H9 (cell line): Measurements from ENCODE around the gene ATP7B. TPM values are rescaled to one million over a fixed set of nuclear protein-coding genes. Genes with fewer than 3 reads are reported as not detected.

ENCODE experiments used
- DNase-seq: peaks from one replicate; pipeline ENCODE4 v3.0.0-alpha.2; 2017
- H2AFZ ChIP-seq: one replicate; pipeline ENCODE4 v1.6.1; 2013; ENCODE audit warnings: mild to moderate bottlenecking, low read length, control low read depth, moderate library complexity
- H2AK5ac ChIP-seq: 2 replicates; pipeline ENCODE4 v1.6.1; 2013; ENCODE audit warnings: low read length, control low read depth, mixed read lengths; ENCODE audit not compliant: insufficient read length
- H2BK120ac ChIP-seq: one replicate; pipeline ENCODE4 v1.6.1; 2013; ENCODE audit warnings: low read depth, mild to moderate bottlenecking, low read length, control low read depth, inconsistent platforms; ENCODE audit not compliant: poor library complexity, severe bottlenecking
- H2BK12ac ChIP-seq: 2 replicates; pipeline ENCODE4 v1.6.1; 2013; ENCODE audit warnings: low read length, control low read depth, mixed read lengths, low read depth; ENCODE audit not compliant: insufficient read length
- H2BK15ac ChIP-seq: 2 replicates; pipeline ENCODE4 v1.6.1; 2013; ENCODE audit warnings: low read depth, low read length, control low read depth
- H2BK20ac ChIP-seq: one replicate; pipeline ENCODE4 v1.6.1; 2013; ENCODE audit warnings: low read depth, mild to moderate bottlenecking, low read length, control low read depth, inconsistent platforms; ENCODE audit not compliant: poor library complexity, severe bottlenecking
- H2BK5ac ChIP-seq: 2 replicates; pipeline ENCODE4 v1.6.1; 2013; ENCODE audit warnings: low read length, control low read depth, mixed read lengths; ENCODE audit not compliant: insufficient read length
- H3K14ac ChIP-seq: 2 replicates; pipeline ENCODE4 v1.6.1; 2013; ENCODE audit warnings: low read length, control low read depth; ENCODE audit not compliant: insufficient read depth
- H3K18ac ChIP-seq: 2 replicates; pipeline ENCODE4 v1.6.1; 2013; ENCODE audit warnings: low read depth, mild to moderate bottlenecking, mixed read lengths, low read length, control low read depth; ENCODE audit not compliant: insufficient read length
- H3K23ac ChIP-seq: 2 replicates; pipeline ENCODE4 v1.6.1; 2013; ENCODE audit warnings: low read length, control low read depth, mixed read lengths, low read depth; ENCODE audit not compliant: insufficient read length
- H3K23me2 ChIP-seq: 2 replicates; pipeline ENCODE4 v1.6.1; 2013; ENCODE audit warnings: low read depth, mild to moderate bottlenecking, mixed read lengths, low read length, control low read depth; ENCODE audit not compliant: insufficient read length, poor library complexity, severe bottlenecking
- H3K27ac ChIP-seq: 2 replicates; pipeline ENCODE4 v1.5.1; 2013; ENCODE audit warnings: low read length, control low read depth, mixed read lengths, low read depth; ENCODE audit not compliant: insufficient read length
- H3K27me3 ChIP-seq: 2 replicates; pipeline ENCODE4 v1.6.1; 2013; ENCODE audit warnings: low read length, control low read depth, inconsistent platforms; ENCODE audit not compliant: insufficient read depth
- H3K4ac ChIP-seq: 2 replicates; pipeline ENCODE4 v1.6.1; 2013; ENCODE audit warnings: low read depth, mild to moderate bottlenecking, control low read depth, inconsistent platforms, low read length, moderate library complexity
- H3K4me1 ChIP-seq: 2 replicates; pipeline ENCODE4 v1.6.1; 2013; ENCODE audit warnings: low read length, control low read depth, inconsistent platforms; ENCODE audit not compliant: insufficient read depth
- H3K4me2 ChIP-seq: 2 replicates; pipeline ENCODE4 v1.6.1; 2013; ENCODE audit warnings: low read length, control low read depth, mixed read lengths; ENCODE audit not compliant: insufficient read length, insufficient read depth
- H3K56ac ChIP-seq: 2 replicates; pipeline ENCODE4 v1.6.1; 2013; ENCODE audit warnings: low read depth, mild to moderate bottlenecking, mixed read lengths, low read length, control low read depth; ENCODE audit not compliant: insufficient read length
- H3K79me1 ChIP-seq: 2 replicates; pipeline ENCODE4 v1.6.1; 2013; ENCODE audit warnings: low read depth, mild to moderate bottlenecking, moderate library complexity, low read length, control low read depth, inconsistent platforms; ENCODE audit not compliant: insufficient read depth, poor library complexity, severe bottlenecking
- H3K79me2 ChIP-seq: 2 replicates; pipeline ENCODE4 v1.6.1; 2013; ENCODE audit warnings: low read length, control low read depth, inconsistent platforms; ENCODE audit not compliant: insufficient read depth
- H3K9ac ChIP-seq: 2 replicates; pipeline ENCODE4 v1.6.1; 2013; ENCODE audit warnings: low read length, control low read depth, mixed read lengths; ENCODE audit not compliant: insufficient read length; ENCODE audit errors: extremely low read depth
- H3K9me3 ChIP-seq: one replicate; pipeline ENCODE4 v1.6.1; 2013; ENCODE audit warnings: low read depth, low read length, inconsistent platforms; ENCODE audit not compliant: control insufficient read depth
- H3T11ph ChIP-seq: one replicate; pipeline ENCODE4 v1.6.1; 2013; ENCODE audit warnings: mild to moderate bottlenecking, low read length, control low read depth, inconsistent platforms
- H4K20me1 ChIP-seq: one replicate; pipeline ENCODE4 v1.6.1; 2013; ENCODE audit not compliant: control insufficient read depth, insufficient read length, insufficient read depth
- H4K5ac ChIP-seq: 2 replicates; pipeline ENCODE4 v1.6.1; 2013; ENCODE audit warnings: low read depth, mild to moderate bottlenecking, mixed read lengths, low read length, control low read depth; ENCODE audit not compliant: insufficient read length
- H4K8ac ChIP-seq: replicated peaks from 2 replicates; pipeline ENCODE4 v1.6.1; 2013; ENCODE audit warnings: low read length, control low read depth, mixed read lengths, low read depth; ENCODE audit not compliant: insufficient read length
- H4K91ac ChIP-seq: 2 replicates; pipeline ENCODE4 v1.6.1; 2013; ENCODE audit warnings: low read depth, mild to moderate bottlenecking, moderate library complexity, mixed read lengths, low read length, control low read depth; ENCODE audit not compliant: insufficient read length
- H3K27ac Mint-ChIP-seq, 3 experiments: 2 replicates in 2 of 3; 3 replicates in 1 of 3; pipeline ENCODE4 v1.8.0; 2020 to 2021; ENCODE audit warnings: mixed read lengths in 3 of 3, mild to moderate bottlenecking in 1 of 3, moderate library complexity in 1 of 3
- H3K27me3 Mint-ChIP-seq: 2 replicates; pipeline ENCODE4 v1.8.0; 2021; ENCODE audit warnings: low read depth, mild to moderate bottlenecking, moderate library complexity, mixed read lengths
- H3K36me3 Mint-ChIP-seq, 3 experiments: 2 replicates in 2 of 3; 3 replicates in 1 of 3; pipeline ENCODE4 v1.8.0; 2020 to 2021; ENCODE audit warnings: low read depth in 3 of 3, mixed read lengths in 3 of 3; ENCODE audit not compliant: insufficient read depth in 1 of 3
- H3K4me1 Mint-ChIP-seq, 2 experiments: 2 replicates each; pipeline ENCODE4 v1.8.0; 2020; ENCODE audit warnings: mixed read lengths in 2 of 2
- H3K4me3 Mint-ChIP-seq, 2 experiments: 2 replicates in 1 of 2; 3 replicates in 1 of 2; pipeline ENCODE4 v1.8.0; 2020 to 2021; ENCODE audit warnings: mild to moderate bottlenecking in 2 of 2, mixed read lengths in 2 of 2, moderate library complexity in 1 of 2
- H3K9me3 Mint-ChIP-seq, 2 experiments: 2 replicates in 1 of 2; 3 replicates in 1 of 2; pipeline ENCODE4 v1.8.0; 2020; ENCODE audit warnings: mild to moderate bottlenecking in 2 of 2, mixed read lengths in 2 of 2, moderate library complexity in 1 of 2
- CTCF ChIP-seq: fragments of 200-600 bp; sonication (generic); conservative IDR thresholded peaks from 3 replicates; pipeline ENCODE4 v1.8.0; 2021; ENCODE audit warnings: antibody characterized with exemption, mild to moderate bottlenecking
- WGBS: extraction: QIAGEN DNeasy Blood & Tissue Kit; methylation state at CpG from one replicate; pipeline ENCODE4 v1.1.7; 2013; ENCODE audit warnings: missing lambda C conversion rate, low lambda C conversion rate, mixed read lengths; ENCODE audit not compliant: insufficient read length; ENCODE audit errors: extremely low coverage; 5-methylcytosine and 5-hydroxymethylcytosine counted together
- total RNA-seq: library from RNA; stranded (reverse); gene quantifications from 2 replicates; pipeline ENCODE4 v1.2.1, GENCODE V29; 2021

ATP7B gene
- total RNA-seq, 1 experiment from 2014 or later: 5.8 TPM

- no peaks in the 10 kb centered on the region for H3K9me3 Mint-ChIP-seq
- no peaks in the 10 kb centered on the region for H3K27me3 ChIP-seq
Observed at GRCh38 chr13:51955816-51956603, 55.2 kb downstream of the ATP7B start.

More at GRCh38 chr13:51955816-51956603, 55.2 kb downstream of the ATP7B start:
- Histone ChIP-seq H3K4me1 (no peaks in the 10 kb centered on the region), H3K23me2 (no peaks in the 10 kb centered on the region), H3K56ac (no peak overlapping the region), H3K79me1 (no peaks in the 10 kb centered on the region), H3K14ac (no peak overlapping the region), H2BK15ac (no peak overlapping the region), H3K4me2 (no peak overlapping the region), H2BK20ac (no peak overlapping the region), H2BK12ac (no peak overlapping the region), H3K9ac (no peak overlapping the region), H3K9me3 (no peaks in the 10 kb centered on the region), H4K91ac (no peak overlapping the region), H4K20me1 (no peaks in the 10 kb centered on the region), H3K79me2 (no peaks in the 10 kb centered on the region), H2BK120ac (no peak overlapping the region), H2AFZ (no peak overlapping the region), H3T11ph (no peak overlapping the region), H3K23ac (no peak overlapping the region), H3K4ac (no peak overlapping the region), H3K18ac (no peak overlapping the region), H3K27ac (no peak overlapping the region), H4K8ac (no peak overlapping the region), H2AK5ac (no peak overlapping the region), H2BK5ac (no peak overlapping the region), H4K5ac (no peak overlapping the region)
- Mint-ChIP-seq H3K4me3 (no peak overlapping the region), H3K4me1 (peaks cover 3% of the 10 kb centered on the region in 2 experiments; a peak in 2 of 4 replicates), H3K27me3 (no peaks in the 10 kb centered on the region), H3K27ac (peak overlapping the region in 2 of 3 experiments; percentile 63 to 85; a peak in 3 of 7 replicates), H3K36me3 (no peaks in the 10 kb centered on the region)
- no peak for TF ChIP-seq CTCF
- no CpG with 5 or more reads among the region's 16 CpGs for WGBS
- DNase-seq: no peak
